DMS 273 treated with DMSO at 0.1 percent for 48 hours (cell line): Measurements from ENCODE around the gene KIAA1755.
A peak's percentile ranks its signal among the peaks of the same experiment; 100 is the strongest.

Experiments used
- DNase-seq: peaks from one replicate; lab custom pipeline; 2025; lab: John Stamatoyannopoulos, UW

KIAA1755 gene

DNA sequence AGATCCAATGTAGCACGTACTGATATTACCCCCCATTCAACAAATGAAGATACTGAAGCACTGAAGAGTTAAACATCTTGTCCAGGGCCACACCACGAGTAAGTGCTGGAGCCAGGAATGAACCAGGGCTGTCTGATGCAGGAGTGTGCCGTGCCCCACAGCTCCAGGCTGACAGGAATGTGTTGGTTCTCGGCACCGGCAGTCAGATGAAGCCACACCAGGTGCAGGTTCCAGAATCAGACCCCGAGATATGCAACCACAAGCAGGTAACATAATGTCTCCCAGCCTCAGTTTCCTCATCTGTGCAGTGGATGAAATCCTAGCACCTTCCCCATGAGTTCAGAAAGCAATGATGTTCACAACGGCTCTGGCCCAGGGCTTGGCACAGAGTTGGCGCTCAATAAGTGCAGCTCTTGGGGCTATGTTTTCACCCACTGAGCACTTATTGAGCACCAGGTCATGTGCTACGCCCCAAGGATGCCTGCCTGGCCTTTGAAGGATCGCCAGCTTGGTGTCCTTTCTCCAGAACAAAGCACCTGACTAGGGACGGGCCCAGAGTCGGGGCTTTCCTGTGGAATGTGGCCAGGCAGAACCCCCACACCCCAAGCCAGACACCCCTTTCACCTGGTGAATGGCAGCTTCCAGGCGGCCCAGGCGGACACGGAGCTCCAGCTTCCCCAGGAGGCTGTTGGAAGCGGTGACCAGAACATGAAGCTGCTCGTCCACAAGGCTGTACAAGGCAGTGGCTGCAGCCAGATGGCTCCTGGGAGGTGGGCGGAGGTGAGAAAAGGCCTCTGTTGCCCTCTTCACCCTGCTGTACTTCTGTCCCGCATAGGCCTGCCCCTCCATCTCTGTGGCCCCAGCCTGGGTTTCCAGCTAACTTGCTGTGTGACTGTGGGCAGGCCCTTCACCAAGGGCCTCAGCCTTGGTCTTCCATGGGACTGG is 41.3 kb downstream of the KIAA1755 start:
- no peak for DNase-seq

DNA sequence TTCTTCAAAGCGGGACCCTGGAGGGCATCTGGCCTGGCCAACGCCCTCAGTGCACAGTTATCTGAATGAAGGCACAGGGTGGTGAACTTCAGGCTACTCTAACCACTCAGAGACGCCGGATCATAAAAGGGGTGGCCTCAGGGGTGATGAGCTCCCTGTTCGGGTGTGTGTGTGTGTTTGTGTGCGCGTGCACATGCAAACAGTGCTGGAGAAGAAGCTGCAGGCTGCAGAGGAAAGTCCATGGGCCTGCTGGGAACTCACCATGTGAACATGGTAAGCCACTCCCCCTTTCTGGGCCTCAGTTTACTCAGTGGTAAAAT is 42.0 kb downstream of the KIAA1755 start:
- no peak for DNase-seq

DNA sequence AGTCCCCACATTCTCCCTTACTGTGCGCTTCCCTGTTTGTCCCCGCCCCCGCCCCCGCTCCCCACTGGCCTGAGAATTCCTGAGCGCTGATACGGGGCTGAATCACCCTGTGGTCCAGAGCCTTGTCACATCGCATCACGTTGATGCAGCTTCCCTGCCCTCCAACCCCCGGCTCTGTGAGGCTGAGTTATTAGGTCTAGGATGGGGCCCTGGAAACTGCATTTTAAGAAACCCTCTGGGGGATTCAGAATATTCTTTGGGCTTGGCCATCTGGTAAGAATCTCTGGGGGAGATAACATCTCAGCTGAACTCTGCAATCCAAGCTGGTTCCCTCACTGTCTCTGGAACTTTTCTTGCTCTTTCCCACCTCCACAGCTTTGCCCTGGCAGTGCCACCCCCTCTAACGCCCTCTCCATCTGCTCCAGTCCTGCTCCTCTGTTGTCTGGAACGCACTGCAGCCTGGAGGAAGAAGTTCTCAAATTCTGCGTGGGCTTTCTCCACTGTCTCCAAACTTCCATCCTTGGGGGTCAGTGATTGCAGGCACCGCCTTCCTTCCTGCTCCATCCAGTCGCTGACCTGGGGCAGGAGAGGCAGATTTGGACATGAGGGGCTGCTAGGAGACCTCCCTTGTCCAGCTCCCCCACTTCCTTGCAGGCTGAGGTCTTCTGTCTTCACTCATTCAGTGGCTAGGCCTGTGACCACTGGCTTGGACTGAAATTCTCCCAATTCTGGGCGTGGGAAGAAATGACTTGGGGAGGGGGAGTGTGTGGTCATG is 42.6 kb downstream of the KIAA1755 start:
- peak; percentile 77 for DNase-seq

- no peak for DNase-seq
These were observed 43.6 kb downstream of the KIAA1755 start for GRCh38 chr20:38216746-38217595.

DNA sequence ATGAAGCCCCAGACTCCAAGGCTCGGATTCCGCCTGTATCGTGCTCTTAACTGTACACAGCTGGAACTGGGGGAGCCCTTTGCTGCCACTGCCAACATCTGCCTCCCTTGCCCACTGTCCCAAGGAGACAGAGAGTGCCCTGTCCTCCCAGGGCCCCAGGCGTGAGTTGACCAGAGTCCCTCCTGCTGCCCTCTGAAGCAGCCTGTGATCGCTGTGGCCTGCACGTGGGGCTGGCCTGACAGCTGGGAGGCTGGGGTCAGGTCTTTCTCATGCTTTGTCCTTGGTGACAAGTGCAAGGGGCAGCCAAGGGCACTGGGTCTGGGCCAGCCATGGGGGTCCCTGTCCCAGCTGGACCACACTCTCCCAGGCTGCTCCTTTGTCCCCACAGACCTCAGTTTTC is 44.3 kb downstream of the KIAA1755 start:
- no peak for DNase-seq

DNA sequence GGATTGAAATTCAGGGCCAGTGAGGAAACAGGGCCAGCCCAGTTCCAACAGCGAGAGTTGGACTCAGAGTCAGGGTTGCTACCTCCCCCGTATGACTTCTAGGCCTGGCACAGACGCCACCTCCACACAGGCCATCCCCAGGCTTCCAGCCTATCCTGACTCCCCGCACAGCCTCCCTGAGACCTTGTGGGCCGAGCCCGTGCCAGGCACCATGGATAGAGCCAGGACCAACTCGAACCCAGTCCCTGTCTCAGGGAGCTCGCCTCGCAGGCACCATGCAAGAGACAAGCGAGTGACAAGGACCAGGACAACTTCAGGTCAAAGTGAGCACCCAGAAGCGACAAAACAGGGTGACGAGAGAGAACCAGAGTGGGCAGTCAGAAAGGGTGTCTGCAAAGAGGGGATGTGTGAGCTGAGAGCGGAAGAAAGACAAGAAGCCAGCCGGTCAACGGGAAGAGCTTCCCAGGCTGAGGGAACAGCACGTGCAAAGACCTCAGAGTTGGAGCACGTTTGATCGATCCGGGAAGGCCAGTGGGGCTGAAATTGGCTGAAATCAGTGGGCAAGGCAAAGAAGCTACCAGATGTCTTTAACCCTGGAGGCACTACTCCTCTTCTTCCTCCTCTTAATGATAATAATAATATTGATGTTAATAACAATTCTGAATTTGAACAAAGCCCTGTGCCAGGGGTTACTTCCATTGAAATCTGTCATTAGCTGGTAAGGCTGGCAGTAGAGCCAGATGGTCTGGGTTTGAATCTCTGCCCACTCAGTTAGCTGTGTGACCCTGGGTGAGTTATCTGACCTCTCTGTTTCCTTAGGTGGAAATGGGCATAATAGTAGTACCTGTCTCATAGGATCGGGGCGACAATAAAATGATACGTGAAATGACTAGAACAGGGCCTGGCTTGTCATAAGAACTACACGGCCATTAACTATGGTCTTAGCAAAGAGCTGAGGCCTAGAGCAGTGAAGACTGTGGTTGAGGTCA is 45.0 kb downstream of the KIAA1755 start:
- no peak for DNase-seq

DNA sequence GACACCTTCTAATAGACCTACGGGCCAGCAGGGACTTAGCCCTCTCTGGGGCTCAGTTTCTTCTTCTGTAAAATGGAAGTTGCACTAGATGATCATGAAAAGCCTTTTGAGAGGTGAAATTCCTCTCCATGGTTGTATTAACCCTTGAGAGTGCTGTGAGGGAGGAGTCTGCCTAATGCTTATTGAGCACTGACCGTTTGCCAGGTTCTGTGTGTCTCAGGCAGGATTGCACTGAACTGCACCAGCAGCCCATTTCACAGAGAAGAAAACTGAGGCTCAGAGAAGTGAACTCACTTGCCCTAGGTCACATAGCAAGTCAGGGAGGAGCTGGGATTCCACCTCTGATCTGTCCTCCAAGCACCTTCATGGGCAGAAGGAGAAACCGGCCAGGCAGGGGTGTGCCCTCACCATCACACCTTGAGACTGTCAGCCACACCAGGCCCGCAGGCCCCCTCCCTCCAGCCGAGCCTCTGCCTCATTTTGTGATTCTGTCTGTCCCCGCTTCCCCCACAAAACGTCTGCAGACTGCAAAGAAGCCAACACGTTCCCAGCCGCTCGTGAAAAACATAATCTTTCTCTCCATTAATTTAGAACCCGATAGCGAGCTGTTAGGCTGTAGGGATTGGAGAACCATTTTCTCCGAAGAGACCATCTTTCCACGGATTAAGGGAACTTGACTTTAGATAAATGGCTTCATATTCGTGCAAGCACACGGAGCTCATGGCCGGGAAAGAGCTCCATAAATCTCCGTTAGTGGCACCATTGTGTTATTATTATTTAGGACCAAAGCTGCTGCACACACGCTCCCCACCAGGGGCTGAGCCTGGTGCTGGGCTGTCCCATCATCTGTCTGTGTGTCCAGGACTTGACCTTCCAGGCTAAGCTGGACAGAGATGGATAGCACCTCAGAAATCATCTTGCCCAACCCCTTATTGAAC is 46.0 kb downstream of the KIAA1755 start:
- DNase-seq = no peak

GRCh38 chr20:38213607-38213940 is 47.0 kb downstream of the KIAA1755 start:
- DNase-seq = no peak

GRCh38 chr20:38212806-38213606 is 47.5 kb downstream of the KIAA1755 start:
- no peak for DNase-seq

GRCh38 chr20:38211200-38212097 is 49.1 kb downstream of the KIAA1755 start:
- no peak for DNase-seq

DNA sequence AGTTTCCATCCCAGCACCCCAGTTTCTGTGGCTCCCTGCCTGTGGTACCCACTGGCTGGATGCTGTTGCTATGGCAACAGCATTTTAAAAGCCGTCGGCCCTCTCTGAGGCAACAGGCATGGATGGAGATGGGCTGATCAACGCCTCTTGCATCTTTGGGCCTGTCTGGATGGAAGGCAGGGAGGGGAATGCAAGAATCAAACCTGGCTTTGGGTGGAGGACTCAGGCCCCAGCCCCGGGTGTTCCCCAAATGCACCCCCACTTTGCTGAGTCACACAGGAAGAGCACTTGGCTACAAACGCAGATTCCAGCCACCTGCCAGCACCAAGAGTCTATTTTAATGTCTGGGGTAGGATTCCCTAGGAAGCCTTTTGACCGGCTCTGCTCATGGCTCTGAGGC is 49.8 kb downstream of the KIAA1755 start:
- DNase-seq = no peak

GRCh38 chr20:38209736-38210405 is 50.7 kb downstream of the KIAA1755 start:
- DNase-seq = no peak

- no peak for DNase-seq
These were observed 51.4 kb downstream of the KIAA1755 start for GRCh38 chr20:38209054-38209675.

DNA sequence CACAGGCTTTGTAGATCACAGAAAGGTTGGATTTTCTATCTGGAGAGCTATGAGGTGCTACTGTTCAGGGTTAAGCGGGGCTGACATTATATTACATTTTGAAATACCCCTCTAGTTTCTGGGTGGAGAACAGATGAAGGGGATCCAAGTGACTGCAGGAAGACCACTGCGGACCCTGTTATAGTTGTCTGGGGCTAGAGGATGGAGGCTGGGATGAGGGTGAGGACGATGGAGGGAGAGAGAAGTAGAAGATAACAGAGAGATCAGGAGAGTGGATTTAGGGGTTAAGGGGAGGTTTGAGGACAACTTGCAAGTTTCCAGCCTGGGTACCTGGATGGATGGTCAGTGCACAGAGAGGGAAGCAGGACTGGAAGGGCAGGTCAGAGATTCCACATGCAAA is 52.0 kb downstream of the KIAA1755 start:
- DNase-seq = no peak

DNA sequence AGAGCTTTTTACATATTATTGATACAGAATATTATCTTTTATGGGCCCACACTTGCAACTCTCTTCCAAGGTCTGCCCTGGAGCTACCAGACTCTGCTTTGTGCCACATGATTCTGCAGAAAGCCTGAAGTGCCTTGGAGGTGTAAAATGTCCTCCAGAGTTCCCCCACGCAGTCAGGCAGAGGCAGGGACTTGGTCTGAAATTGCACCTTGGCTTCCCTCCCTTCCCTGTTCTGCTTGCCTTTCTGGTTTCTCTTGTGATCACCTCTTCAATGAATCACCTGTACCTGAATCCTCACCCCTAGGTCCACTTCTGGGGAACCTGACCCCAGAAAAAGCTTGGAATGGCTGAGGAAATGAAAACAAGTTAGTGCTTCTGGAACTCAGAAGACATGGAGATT is 52.4 kb downstream of the KIAA1755 start:
- no peak for DNase-seq

DNA sequence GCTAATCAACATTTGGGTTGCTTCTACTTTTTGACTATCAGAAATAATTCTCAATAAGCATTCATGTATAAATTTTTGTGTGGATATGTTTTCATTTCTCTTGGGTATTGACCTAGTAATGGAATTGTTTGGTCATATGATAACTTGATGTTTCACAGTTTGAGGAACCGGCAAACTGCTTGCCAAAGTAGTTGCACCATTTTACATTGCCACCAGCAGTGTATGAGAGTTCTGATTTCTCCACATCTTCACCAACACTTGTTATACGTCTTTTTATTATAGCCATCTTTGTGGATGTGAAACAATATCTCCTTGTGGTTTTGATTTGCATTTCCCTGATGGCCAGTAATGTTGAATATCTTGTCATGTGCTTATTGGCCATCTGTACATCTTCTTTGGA is 52.9 kb downstream of the KIAA1755 start:
- DNase-seq = no peak

DNA sequence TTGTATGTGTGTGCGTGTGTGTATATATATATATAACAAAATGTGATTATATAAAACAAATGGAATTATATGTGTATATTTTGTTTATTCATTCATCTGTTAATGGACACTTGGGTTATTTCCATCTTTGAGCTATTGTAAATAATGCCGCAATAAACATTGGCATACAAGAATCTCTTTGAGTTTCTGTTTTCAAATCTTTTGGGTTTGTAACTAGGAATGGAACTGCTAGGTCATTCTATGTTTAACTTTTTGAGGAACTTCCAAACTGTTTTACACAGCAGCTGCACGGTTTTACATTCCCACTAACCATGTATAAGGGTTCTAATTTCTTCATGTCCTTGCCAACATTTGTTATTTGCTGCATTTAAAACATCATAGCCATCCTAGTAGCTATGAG is 55.5 kb downstream of the KIAA1755 start:
- DNase-seq = no peak
